ENCODE results near the gene MYRIP.

MYRIP gene

DNA sequence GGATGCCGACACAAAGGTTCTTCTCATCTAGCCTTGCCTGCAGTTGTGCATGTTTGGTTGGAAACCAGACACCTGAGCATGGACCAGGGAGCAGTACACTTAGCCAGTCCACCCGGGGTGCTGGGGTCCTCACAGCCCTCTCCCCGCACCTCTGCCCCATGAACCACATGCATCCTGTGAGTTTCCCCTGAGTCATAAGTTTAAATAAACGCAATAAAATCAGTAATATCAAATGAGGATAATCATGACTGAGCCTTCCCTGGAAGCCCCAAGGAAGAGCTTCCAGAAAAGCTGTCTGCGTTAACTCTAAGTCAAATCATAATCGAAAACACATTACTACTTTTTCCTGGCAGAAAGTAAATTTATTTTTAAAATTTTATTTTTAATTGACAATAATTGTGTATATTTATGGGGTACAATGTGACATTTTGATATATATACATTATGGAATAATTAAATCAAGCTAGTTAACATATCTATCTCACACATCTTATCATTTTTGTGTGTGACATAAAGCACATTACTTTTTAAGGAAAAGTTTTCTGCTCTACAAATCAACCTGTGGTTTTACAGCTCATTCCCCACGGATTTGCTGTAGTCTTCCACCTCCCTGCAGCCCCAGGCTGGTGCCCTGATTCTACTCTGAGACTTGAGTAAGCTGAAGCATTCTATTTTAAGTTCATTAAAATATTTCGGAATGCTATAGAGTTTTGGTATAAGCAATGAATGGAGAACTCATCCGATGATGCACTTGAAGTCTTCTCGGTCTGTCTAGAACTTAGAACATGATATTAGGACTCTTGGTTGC, 334.1 kb downstream of the MYRIP start:
- DNase-seq = no peak

DNA sequence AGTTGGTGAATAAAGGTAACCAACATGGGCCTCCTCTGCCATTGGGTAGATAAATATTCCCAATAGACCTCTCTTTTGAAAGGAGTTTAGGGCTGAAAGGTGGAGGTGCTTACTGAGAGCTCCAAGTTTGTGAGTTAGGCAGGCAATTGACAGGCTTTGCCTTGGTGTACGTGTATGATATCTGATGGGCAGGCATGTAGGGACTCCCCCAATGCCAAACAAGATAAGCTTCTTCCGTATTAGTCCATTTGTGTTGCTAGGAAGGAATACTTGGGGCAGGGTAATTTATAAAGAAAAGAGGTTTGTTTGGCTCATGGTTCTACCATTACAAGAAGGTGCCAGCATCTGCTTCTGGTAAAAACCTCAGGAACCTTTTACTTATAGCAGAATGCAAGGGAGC, 339.4 kb downstream of the MYRIP start:
- DNase-seq = no peak

DNA sequence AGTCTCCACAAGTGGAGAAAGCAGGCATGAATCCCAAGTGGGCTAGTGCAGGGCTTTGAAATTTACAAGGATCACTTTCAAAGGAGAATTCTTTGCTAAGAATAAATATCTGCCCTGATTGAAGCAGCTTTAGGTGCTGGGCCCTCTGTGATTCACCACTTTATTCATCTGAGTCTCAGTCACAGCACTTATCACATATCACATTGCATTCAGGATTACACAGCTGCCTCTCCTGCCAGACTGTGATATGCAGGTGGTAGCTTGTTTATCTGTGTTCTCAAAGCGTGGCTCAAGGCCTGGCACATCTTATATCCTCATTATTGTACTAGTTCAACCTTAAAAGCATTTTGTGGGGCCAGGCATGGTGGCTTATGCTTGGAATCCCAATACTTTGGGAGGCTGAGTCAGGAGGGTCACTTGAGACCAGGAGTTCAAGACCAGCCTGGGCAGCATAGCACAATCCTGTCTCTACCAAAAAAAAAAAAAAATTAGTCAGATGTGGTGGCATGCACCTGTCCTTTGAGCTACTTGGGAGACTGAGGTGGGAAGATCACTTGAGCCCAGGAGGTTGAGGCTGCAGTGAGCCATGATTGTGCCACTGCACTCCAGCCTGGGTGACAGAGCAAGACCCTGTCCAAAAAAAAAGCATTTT, 343.2 kb downstream of the MYRIP start:
- no peak for DNase-seq

DNA sequence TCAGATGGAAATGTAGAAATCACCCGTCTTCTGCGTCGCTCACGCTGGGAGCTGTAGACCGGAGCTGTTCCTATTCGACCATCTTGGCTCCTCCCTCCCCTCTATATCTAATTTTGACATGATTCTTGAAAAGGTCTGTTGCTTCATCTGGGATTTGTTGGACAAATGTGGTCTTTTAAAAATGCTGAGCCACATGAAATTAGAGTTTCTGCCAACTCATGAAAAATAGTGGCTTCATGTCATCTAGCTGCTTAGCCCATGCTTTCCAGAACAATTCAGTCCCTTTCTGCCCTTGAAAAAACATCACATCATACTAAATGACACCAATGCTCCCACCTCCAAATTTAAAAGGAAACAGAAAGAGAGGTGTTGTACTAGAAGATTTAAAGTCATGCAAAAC, 351.5 kb downstream of the MYRIP start:
- no peak for DNase-seq

DNA sequence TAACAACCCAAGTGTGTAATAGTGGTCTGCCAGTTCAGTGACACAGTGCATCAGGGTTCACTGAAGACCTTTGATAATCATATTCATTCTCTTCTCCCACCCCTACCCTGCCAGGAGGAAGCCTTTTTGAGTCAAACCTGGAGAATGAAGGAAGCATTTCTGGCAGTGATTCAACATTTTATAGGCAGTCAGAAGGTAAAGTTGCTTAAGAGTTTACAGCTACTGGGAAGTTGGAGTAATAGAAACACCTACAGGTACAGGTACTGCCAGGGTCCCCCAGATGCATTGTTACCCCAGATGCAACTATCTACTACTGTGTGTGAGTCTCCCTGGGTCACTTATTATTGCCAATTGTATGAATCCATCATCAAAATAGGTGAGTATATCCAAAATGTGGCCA, 353.2 kb downstream of the MYRIP start:
- no peak for DNase-seq

DNA sequence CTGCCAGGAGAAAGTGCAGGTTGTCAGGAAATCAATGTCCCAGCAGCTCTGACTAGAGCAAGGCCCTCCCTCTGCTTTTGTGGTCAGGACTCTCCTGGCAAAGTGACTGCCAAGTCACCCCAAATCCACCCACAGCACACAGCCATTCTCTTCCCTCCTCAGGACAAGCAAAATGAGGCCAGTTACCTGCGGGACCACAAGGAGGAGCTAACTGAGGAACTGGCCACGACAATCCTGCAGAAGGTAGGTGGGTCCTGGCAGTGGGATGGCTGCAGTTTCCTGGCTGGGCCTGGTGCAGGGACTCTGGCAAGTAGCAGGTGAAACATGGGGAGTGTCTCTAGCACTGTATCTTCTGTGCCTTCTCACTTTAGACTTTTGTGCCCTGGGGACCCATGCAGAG, 357.6 kb downstream of the MYRIP start:
- DNase-seq = no peak

DNA sequence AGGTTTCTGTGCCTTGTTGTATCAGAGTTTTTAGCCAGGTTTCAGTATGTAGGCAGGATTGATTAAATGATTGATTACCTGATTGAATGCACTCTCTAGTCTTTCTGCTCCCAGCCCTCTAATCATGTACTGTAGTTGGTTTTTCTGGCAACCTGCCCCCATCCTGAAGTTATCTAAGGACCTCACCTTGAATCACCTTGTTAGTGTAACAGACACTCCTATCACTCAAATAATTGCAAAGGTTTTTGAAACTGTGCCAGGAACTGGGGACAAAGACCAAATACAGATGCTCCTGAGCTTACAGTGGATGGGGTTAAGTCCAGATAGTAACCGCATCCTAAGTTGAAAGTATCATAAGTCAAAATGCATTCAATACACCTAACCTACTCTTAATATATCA, 358.5 kb downstream of the MYRIP start:
- DNase-seq = no peak

DNA sequence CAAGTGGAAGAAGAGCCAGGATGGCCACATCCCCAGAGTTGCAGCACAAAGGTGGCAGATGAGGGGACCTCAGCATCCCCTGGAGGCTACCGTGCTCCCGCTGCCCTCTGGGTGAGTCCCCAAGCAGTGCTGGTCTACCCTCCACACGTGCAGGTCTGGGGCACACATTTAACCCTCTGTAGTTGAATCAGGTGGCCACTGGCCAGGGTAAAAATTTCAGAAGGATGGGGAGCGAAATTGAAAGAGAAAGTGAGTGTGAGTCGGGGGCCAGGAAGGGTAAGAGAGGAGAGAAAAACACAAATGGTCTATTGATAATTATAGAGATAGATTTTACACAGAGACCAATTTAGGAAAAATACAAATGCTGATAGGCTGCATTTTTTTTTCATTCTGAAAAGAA, 360.6 kb downstream of the MYRIP start:
- DNase-seq = no peak

DNA sequence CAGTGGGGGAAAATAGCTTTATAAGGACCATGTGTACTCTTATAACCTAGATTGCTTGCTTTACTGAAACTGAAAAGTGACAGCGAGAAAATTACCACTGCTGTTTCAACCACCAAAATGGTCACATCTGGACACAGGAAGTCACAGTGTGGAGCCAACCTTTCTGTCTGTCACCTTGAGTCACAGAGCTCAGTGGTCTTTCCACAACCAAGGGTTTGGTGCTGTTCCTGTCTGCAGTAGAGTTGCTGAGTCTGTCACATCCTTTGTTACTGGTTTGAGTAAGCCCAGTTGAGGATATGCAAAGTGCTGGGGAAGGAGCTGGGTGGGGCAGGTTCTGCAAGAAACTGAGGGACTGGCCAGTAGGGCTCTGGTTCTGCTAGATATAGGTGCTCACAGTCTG, 361.0 kb downstream of the MYRIP start:
- no peak for DNase-seq

DNA sequence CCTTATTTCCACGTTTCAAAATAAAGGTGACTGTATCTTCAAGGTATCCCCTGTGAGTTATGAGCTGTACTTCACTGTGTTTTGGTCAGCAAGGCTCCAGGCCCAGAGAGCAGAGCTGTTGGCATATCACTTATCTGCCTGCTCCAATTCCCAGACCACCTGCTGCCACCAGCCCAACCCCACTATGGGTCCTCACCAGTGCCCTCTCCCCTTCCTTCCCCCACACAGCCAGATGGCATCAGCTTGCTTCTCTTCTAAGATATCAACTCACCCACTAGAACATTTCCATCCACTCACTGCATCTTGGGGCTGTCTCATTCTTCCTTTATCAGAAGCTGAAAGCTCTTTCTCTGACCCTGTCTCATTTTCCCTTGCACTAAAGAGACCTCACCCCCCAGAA, 363.2 kb downstream of the MYRIP start:
- no peak for DNase-seq

DNA sequence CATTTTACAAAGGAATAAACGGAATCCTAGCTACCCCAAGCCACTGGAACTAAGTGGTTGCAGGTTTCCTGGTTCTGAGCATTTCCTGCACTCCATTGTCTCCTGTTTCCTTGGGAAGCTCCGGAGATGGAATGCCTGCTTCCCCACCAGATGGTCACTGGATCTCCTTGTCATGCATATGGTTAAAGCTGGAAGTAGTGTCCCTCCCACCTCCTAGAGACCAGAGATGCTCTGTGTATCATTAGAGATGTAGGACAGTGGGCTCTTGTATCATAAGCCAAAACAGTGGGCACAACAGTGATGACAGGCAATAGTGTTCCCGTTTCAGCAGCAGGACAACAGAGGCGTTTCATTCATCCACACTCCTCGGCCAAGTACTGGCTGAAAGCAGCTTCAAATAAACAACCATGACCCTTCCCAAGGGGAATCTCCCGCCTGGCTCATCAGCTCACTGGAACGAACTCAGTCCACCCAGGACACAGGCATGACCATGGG, 363.9 kb downstream of the MYRIP start:
- DNase-seq = no peak

DNA sequence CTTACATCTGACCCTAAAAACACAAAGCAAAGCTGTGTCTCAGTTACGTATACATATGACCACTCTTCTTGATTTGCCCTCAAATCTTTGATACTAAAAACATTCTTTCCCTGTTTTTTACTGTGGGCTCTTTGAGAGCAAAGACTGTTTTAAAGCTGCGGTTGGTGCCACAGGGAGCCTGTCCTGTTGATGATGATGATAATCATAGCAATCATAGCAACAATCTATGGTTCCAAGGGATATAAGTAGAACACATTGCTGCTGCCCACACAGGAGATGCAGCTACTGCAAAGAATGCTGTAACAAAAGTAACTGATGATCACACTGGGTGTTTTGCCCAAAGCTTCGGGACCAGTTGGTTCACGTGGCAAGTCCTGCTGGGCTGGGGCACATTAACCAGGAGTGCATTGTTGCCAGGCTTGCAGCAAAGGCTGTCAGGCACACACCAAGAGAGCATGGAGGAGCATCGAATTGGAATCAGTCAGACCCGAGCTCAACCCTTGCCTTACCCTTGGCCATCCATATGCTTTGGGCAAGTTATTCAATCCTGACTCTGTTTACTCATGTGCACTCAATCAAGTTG, 368.7 kb downstream of the MYRIP start:
- DNase-seq = no peak

DNA sequence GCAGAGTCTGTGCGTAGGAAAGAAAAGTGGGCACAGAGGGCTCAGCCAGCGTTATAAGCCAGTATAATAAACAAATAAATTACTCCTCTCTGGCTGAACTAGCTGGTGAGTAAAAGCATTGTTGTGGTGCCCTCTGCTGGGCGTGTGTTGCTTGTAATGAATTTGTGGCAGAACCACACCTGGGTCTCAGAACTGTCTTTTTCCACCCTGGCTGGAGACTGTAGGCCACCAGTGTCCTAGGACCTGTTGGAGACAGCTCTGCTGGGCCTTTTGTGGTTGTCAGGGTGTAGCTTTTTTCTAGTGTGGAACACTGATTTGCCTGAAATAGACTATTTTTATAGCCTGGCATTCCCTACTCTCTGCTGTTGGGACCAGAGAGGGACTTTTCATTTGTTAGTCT, 369.6 kb downstream of the MYRIP start:
- DNase-seq = peak; percentile 41 to 75

DNA sequence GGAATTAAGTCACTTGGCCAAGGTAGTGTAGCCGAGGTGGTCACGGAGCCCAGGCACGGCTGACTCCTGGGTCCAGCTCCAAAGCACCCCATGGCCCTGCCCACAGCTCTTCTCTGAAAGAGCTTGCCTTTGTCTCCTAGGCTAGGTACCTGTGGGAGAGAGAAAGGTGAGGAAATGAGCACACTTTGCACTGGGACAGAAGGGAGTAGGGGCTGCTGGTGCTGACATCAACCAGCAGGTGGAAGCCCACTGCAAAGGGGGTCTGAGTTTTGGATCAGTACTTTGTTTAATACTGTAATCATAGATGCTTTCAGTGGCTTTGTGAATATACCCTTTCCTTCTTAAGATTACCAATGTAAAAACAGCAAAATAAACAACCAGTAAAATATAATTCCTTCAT, 371.8 kb downstream of the MYRIP start:
- no peak for DNase-seq

DNA sequence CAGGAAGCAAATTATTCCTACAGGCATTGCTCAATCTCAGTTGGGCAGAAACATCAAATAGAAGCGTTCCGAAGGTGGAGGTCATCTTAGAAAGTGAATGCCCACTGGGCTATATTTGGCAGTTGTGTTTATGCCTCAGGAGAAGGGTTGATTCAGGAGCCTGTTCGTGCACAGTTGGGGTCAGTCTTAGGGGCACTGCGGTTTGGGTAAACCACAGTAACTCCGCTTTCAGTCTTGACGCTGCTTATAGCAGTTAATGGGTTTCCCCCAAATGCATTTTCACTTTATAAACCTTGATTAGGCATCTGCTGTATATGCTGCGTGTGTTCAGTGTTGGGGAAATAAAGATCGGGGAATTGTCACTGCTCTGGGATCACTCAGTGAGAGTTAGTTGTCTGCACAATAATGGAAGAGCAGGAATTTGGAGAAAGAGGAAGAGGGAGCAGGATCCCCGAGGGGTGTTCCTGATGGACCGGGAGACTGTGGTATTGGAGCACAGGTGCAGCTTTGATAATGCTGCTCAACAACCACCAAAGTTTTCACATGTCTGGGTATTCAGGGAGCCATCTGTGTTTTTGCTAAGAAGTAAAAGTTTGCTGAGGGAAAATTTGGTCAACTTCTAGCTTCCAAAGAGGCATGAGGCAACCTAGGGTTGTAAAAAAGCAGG, 375.8 kb downstream of the MYRIP start:
- no peak for DNase-seq

DNA sequence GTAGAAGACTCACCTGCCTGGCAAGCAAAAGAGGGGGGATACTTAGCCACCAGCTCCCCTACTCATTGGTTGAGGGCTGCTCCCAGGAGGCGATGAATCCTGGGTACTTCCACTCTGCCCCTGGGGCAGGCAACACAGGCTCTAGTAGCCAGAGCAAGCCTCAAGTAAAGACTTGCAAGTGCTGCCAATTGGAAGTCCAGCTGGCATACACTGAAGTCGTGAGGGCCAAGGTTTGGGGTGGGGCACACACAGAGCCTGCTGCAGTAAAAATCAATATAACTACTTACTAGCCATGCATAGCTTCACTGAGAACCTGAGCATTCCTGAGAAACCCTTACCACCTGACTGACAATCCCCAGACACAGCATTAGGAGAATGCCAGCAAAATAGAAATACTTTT, 377.1 kb downstream of the MYRIP start:
- no peak for DNase-seq

DNA sequence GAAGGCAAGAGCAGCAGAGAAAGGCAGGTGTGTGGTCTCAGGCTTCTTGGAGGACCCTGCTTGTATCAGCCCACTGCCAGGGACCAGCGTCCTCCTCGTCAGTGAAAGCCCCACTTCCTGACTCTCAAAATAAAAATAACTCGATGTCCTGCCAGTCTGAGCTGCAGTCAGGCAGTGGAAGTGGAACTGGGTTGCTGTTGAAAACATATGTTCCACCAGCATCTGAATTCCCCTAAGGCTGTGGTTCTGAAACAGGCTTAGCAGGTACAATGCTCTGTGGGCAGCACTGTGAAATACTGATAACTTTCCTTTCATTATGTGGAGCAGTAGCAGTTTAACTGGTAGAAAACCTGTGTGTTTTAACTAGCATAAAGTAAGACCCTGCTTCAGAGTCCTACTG, 378.5 kb downstream of the MYRIP start:
- DNase-seq = no peak

DNA sequence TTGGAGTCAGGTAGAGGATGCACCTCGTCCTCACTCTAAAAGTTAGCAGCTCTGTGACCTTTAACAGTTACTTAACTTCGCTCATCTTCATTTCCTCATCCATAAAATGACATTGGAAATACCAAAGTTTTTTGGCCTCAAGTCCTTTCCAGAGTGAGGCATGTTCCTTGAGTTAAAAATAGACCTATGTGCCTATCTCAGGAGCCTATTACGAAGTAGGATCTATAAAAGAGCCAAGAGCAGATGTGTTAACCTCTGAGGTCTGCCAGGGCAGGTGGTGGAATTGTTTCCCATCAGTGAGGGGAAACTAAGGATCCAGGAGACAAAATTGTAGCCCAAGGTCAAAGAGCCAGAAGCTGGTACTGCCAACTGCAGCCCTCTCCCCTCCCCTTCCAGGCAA, 379.7 kb downstream of the MYRIP start:
- no peak for DNase-seq

DNA sequence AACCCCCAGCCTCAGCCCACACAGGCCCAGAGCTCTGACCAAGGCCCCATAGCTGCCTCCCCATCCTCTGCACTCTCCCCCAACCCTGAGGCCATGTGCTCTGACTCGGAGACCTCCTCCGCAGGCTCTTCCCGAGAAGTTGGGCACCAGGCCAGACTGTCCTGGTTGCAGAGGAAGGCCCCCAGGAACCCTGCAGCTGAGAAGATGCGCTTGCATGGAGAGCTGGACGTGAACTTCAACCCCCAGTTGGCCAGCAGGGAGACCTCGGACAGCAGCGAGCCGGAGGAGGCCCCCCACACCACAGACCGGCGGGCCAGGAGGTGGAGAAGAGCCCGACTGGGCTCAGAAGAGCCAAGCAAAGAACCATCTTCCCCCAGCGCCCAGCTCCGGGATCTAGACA, 380.6 kb downstream of the MYRIP start:
- no peak for DNase-seq

DNA sequence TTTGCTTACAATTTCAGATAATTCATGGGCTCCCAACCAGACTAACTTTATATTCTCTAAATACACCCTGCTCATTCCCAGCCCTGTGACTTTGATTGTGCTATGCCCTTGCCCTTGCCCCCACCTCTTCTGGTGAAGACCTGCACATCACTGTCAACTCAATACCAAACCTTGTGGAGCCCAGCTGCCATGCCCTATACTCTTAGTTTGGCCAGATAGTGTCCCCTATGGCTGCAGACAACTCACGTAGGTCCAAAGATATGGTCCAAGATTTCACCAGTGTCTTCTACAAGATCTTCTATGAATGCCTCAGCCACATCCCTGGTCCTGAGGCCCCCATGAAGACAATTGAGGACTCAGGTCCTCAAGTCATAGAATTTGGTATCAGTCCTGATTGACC, 381.8 kb downstream of the MYRIP start:
- DNase-seq = no peak

DNA sequence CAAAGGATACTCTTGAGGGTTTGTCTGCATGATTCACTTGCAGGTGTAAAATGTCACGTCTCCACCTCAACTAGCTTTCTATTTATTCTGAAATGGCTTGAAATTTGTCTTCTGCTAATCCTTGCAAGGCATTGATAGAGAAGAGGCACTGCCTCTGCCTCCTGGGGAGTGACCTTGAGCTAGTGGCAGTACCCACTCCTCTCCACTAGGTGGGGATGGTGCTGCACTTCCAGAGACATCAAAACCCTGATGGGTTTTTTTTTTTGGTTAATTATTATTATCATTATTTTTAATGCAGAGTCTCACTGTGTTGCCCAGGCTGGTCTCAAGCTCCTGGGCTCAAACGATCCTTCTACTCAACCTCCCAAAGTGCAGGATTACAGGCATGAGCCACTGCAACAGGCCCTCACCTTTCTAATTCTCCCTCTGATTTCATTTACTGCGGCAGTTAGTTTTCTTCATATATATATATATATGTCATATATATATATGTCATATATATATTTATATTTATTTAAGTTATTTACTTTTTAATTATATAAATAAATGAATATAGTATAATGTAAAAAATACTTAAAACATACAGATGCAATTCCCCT, 382.5 kb downstream of the MYRIP start:
- DNase-seq = peak; percentile 49 to 59

DNA sequence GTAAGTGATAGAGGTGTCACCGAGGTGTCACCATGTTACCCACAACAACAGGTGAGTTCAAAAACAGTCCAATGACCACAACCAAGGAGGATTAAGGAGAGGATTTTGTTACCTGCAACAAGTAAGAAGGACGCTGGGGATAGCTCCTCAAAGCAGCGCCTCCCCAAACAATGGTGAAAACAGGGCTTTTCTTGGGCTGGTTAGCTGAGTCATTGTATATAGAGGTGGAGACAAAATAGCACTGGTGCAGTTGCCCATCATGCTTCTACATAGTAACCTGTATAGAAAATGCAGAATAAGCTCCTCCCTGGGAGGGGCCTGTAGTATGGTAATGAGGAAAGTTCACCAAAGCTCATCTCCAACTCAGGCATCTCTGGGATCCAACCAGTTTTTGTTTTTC, 383.2 kb downstream of the MYRIP start:
- no peak for DNase-seq

DNA sequence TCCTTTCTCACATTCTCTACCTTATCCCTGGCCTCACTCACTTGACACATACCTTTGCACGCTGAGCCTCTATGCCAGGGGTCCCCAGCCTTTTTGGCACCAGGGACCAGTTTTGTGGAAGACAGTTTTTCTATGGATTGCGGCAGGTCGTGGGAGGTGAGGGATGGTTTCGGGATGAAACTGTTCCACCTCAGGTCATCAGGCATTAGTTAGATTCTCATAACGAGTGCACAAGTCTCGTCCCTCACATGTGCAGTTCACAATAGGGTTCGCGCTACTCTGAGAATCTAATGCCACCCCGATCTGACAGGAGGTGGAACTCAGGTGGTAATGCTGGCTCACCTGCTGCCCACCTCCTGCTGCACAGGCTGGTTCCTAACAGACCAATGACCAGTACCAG, 387.6 kb downstream of the MYRIP start:
- DNase-seq = no peak
